ENCODE results near the gene NSRP1. TPM values are rescaled to one million over a fixed set of nuclear protein-coding genes. Genes with fewer than 3 reads are reported as not detected.
A peak's percentile ranks its signal among the peaks of the same experiment; 100 is the strongest.

The NSRP1 gene
- polyA plus RNA-seq, 1 donor from 2014 or later: 8.6 TPM

DNA sequence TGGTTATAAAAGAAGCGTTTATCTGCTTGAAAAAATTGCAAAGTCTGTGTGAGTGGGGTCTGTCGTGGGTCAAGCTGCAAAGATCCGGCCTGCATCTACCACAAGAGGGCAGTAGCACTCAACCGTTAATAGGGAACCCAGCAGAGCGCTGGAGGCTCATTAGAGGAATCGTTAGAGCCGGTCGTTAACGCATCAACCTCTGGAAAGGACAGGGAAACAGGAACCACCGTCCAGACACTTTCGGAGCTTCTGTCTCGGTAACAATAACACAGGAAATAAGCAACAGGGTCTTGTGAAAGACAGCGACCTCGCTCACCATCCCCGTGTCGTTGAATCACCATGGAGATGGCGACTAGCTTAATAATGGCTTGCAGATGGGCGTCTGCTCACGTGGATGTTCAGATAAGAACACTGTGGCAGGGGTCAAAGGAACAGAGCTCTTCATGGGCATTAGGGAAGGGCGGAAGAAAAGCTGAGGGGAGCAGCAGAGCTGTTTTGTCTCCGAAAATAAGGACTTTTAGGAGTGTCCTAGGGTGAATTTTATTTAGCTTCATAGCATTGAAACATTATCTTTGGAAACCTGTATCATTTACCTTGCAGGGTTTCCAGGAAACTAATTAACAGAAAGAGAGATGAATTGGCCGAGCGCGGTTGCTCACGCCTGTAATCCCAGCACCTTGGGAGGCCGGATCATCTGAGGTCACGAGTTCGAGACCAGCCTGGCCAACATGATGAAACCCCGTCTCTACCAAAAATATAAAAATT is 11.9 kb upstream of the NSRP1 start:
- H3F3A ChIP-seq (ENCODE audit: insufficient read depth, low read length, poor library complexity, severe bottlenecking): no peaks in the 10 kb centered on the region
- peak overlapping the region; percentile 80 for H3K27ac ChIP-seq (ENCODE audit: low read length)
- no peaks in the 10 kb centered on the region for H3K27me3 ChIP-seq (ENCODE audit: insufficient read depth, low read depth, low read length)
- no peaks in the 10 kb centered on the region for H3K9me2 ChIP-seq (ENCODE audit: insufficient read depth, low read length)
- no peaks in the 10 kb centered on the region for H3K79me2 ChIP-seq (replicated peaks; ENCODE audit: insufficient read depth, low read length)
- peak overlapping the region; percentile 62 for H3K9ac ChIP-seq (ENCODE audit: low read length)
- H3K4me2 ChIP-seq (ENCODE audit: low read length): peak overlapping the region; percentile 15
- TF ChIP-seq, protein P1, sequence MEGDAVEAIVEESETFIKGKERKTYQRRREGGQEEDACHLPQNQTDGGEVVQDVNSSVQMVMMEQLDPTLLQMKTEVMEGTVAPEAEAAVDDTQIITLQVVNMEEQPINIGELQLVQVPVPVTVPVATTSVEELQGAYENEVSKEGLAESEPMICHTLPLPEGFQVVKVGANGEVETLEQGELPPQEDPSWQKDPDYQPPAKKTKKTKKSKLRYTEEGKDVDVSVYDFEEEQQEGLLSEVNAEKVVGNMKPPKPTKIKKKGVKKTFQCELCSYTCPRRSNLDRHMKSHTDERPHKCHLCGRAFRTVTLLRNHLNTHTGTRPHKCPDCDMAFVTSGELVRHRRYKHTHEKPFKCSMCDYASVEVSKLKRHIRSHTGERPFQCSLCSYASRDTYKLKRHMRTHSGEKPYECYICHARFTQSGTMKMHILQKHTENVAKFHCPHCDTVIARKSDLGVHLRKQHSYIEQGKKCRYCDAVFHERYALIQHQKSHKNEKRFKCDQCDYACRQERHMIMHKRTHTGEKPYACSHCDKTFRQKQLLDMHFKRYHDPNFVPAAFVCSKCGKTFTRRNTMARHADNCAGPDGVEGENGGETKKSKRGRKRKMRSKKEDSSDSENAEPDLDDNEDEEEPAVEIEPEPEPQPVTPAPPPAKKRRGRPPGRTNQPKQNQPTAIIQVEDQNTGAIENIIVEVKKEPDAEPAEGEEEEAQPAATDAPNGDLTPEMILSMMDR (IDR thresholded peaks at IDR 0.05; ENCODE audit: poor library complexity, severe bottlenecking): peak; percentile 95
- TF ChIP-seq, protein P2, sequence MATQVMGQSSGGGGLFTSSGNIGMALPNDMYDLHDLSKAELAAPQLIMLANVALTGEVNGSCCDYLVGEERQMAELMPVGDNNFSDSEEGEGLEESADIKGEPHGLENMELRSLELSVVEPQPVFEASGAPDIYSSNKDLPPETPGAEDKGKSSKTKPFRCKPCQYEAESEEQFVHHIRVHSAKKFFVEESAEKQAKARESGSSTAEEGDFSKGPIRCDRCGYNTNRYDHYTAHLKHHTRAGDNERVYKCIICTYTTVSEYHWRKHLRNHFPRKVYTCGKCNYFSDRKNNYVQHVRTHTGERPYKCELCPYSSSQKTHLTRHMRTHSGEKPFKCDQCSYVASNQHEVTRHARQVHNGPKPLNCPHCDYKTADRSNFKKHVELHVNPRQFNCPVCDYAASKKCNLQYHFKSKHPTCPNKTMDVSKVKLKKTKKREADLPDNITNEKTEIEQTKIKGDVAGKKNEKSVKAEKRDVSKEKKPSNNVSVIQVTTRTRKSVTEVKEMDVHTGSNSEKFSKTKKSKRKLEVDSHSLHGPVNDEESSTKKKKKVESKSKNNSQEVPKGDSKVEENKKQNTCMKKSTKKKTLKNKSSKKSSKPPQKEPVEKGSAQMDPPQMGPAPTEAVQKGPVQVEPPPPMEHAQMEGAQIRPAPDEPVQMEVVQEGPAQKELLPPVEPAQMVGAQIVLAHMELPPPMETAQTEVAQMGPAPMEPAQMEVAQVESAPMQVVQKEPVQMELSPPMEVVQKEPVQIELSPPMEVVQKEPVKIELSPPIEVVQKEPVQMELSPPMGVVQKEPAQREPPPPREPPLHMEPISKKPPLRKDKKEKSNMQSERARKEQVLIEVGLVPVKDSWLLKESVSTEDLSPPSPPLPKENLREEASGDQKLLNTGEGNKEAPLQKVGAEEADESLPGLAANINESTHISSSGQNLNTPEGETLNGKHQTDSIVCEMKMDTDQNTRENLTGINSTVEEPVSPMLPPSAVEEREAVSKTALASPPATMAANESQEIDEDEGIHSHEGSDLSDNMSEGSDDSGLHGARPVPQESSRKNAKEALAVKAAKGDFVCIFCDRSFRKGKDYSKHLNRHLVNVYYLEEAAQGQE (IDR thresholded peaks at IDR 0.05; ENCODE audit: borderline replicate concordance): no peak
- TF ChIP-seq EZH2 (IDR thresholded peaks at IDR 0.05; ENCODE audit: borderline replicate concordance, insufficient read depth, low read length, poor library complexity, severe bottlenecking): no peak
- peak; percentile 82 for TF ChIP-seq MXI1 (conservative IDR thresholded peaks at IDR 0.05; ENCODE audit: poor library complexity, severe bottlenecking)
- TF ChIP-seq SMC3 (conservative IDR thresholded peaks at IDR 0.05; ENCODE audit: poor library complexity): peak; percentile 82
- TF ChIP-seq TAF1 (IDR thresholded peaks at IDR 0.05; ENCODE audit: low read depth): no peak
- no peak for TF ChIP-seq EP300 (conservative IDR thresholded peaks at IDR 0.05; ENCODE audit: poor library complexity, severe bottlenecking)
- TF ChIP-seq POLR2AphosphoS5 (IDR thresholded peaks at IDR 0.05): peak; percentile 11
- peak; percentile 81 for TF ChIP-seq RAD21 (conservative IDR thresholded peaks at IDR 0.05)
- no peaks in the 10 kb centered on the region for H3K36me3 ChIP-seq (ENCODE audit: insufficient read depth, low read length)
- H2AFZ ChIP-seq (ENCODE audit: low read depth, low read length): peak overlapping the region; percentile 59
- H4K20me1 ChIP-seq (ENCODE audit: insufficient read depth): no peaks in the 10 kb centered on the region
- peak overlapping the region; percentile 66 for H3K4me3 ChIP-seq (ENCODE audit: low read length)
- no peaks in the 10 kb centered on the region for H3K9me3 ChIP-seq (ENCODE audit: low read length)

DNA sequence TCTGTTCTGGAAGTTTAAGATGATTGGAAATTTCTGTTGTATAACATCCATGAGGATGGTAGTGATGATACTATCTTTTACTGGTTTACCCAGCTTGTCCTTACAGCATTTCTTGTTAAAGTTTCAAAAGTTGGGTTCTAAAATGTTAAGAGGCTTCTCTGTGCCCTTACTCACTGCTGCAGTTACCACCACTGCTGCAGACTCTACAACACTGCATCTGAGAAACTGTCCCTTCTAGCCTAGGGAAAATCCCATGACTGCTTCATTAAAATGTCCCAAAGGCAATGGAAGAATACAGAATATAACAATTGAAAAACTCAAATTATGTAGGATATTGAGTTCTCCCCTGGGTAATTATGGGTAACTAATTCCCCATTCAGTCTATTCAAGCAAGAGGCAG is 3.8 kb upstream of the NSRP1 start:
- Histone ChIP-seq H3K9ac (ENCODE audit: low read length) (no peak overlapping the region), H3K27me3 (ENCODE audit: insufficient read depth, low read depth, low read length) (no peaks in the 10 kb centered on the region), H4K20me1 (ENCODE audit: insufficient read depth) (no peaks in the 10 kb centered on the region), H3F3A (ENCODE audit: insufficient read depth, low read length, poor library complexity, severe bottlenecking) (no peaks in the 10 kb centered on the region), H3K9me3 (ENCODE audit: low read length) (no peaks in the 10 kb centered on the region), H3K79me2 (replicated peaks; ENCODE audit: insufficient read depth, low read length) (peaks cover 7% of the 10 kb centered on the region), H3K4me2 (ENCODE audit: low read length) (no peak overlapping the region), H3K4me3 (ENCODE audit: low read length) (no peak overlapping the region), H3K27ac (ENCODE audit: low read length) (no peak overlapping the region), H2AFZ (ENCODE audit: low read depth, low read length) (no peak overlapping the region), H3K9me2 (ENCODE audit: insufficient read depth, low read length) (no peaks in the 10 kb centered on the region), H3K36me3 (ENCODE audit: insufficient read depth, low read length) (no peaks in the 10 kb centered on the region)
- TF ChIP-seq MXI1 (conservative IDR thresholded peaks at IDR 0.05; ENCODE audit: poor library complexity, severe bottlenecking) (no peak), TAF1 (IDR thresholded peaks at IDR 0.05; ENCODE audit: low read depth) (no peak), EZH2 (IDR thresholded peaks at IDR 0.05; ENCODE audit: borderline replicate concordance, insufficient read depth, low read length, poor library complexity, severe bottlenecking) (no peak), RAD21 (conservative IDR thresholded peaks at IDR 0.05) (no peak)
- TF ChIP-seq, protein P2 (IDR thresholded peaks at IDR 0.05; ENCODE audit: borderline replicate concordance): no peak

Measured in neural cell (in vitro differentiated cells).